SH-SY5Y (cell line): Measurements from ENCODE around the gene FABP1.

Source experiments
- GATA2 ChIP-seq: IDR thresholded peaks from 2 replicates; pipeline ENCODE4 v1.6.1; 2011; ENCODE audit warnings: mild to moderate bottlenecking, low read depth, low read length
- GATA3 ChIP-seq: IDR thresholded peaks from 2 replicates; pipeline ENCODE4 v1.6.1; 2011; ENCODE audit warnings: low read depth, mild to moderate bottlenecking, low read length, moderate library complexity

- TF ChIP-seq GATA2 = no peak
- TF ChIP-seq GATA3 = no peak
These were observed 31.2 kb downstream of the FABP1 start for GRCh38 chr2:88096708-88097107.
